Activated B cell treated with CpG ODN at 0.5 μM for 24 hours (primary cell): ENCODE measurements around the gene CYBA. TPM values are rescaled to one million over a fixed set of nuclear protein-coding genes. Genes with fewer than 3 reads are reported as not detected.
A peak's percentile ranks its signal among the peaks of the same experiment; 100 is the strongest.

Source experiments
- ATAC-seq: fragments of 200-7000 bp; cut with Tn5 transposase; one replicate; pipeline ENCODE4 v1.10.0; 2021; ENCODE audit warnings: low read depth, mild to moderate bottlenecking, moderate library complexity
- CTCF ChIA-PET: fragments of 350-600 bp; sonication (Branson Sonifier 250); formaldehyde crosslinking; loops from one replicate; lab custom pipeline; 2021; ENCODE audit warnings: antibody characterized with exemption; lab: Charles Lee
- POLR2A ChIA-PET: fragments of 350-600 bp; sonication (Branson Sonifier 250); formaldehyde crosslinking; loops from one replicate; lab custom pipeline; 2021; ENCODE audit warnings: antibody characterized with exemption; lab: Charles Lee
- DNase-seq: peaks from one replicate; pipeline ENCODE4 v3.0.0; 2022
- H3K27ac Mint-ChIP-seq: one replicate; pipeline ENCODE4 v1.8.0; 2020; ENCODE audit warnings: mixed read lengths
- H3K27me3 Mint-ChIP-seq: one replicate; pipeline ENCODE4 v1.8.0; 2021; ENCODE audit warnings: mixed read lengths
- H3K36me3 Mint-ChIP-seq: one replicate; pipeline ENCODE4 v1.8.0; 2021; ENCODE audit warnings: low read depth, mixed read lengths
- H3K4me1 Mint-ChIP-seq: one replicate; pipeline ENCODE4 v1.8.0; 2021; ENCODE audit warnings: mixed read lengths
- H3K4me3 Mint-ChIP-seq: one replicate; pipeline ENCODE4 v1.8.0; 2020; ENCODE audit warnings: mild to moderate bottlenecking, mixed read lengths
- H3K9me3 Mint-ChIP-seq: one replicate; pipeline ENCODE4 v1.8.0; 2020; ENCODE audit warnings: mixed read lengths
- intact Hi-C: fragments of 100-400 bp; cut with micrococcal nuclease; formaldehyde crosslinking; loops from one replicate; pipeline ENCODE4 v1.15.1; 2024
- total RNA-seq: library from RNA; stranded (reverse); gene quantifications from 2 replicates; pipeline ENCODE4 v1.2.3, GENCODE V29; 2022
- TF ChIP-seq, protein P1 (sequence below): fragments of 200-600 bp; IDR thresholded peaks from one replicate; pipeline ENCODE4 v1.8.0; 2022; ENCODE audit warnings: antibody characterized with exemption, mild to moderate bottlenecking

Gene CYBA
- total RNA-seq, 1 donor from 2014 or later, result 456 TPM

DNA sequence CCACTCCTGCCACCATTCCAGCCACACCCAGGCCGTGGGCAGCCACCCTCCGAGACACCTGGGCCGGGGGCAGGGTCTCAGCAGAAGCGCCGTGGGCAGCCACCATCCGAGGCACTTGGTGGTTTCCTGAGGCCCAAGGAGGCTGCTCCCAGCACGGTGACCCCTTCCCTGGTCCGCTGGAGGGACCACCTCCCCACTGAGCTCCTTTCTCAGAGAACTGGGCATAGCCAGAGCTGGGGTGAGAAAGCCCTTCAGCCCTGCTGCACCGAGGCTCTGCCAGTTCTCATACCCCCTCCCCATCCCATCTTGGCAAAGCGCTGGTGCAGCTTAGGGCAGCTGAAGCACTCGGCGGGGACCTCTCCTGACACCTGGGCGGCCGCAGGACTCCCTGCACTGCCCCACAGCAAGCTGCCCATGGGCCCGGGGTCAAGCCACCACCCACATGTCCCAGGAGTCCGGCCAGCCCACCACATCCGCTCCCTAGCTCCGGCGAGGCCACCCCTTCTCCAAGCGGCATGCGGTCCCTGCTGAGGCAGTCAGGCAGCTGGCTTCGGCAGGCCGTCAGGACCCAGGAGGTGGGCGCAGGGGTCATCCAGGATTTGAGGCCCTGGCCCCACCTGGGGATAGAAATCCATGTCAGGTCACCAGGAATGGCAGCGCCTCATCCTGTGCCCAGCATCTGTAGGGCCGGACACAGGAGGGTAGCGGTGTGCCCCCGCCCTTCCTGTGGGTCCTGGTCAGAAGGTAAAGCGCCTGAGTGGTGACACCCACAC lies 1.3 kb upstream of the CYBA start:
- POLR2A ChIA-PET, result interaction anchor here (0.5 to 6.4 kb wide), 11 partner anchors 9 to 872 kb away, joined by 3 to 102 read pairs (median 5); partner anchors contain the start of genes IL17C and MVD

DNA sequence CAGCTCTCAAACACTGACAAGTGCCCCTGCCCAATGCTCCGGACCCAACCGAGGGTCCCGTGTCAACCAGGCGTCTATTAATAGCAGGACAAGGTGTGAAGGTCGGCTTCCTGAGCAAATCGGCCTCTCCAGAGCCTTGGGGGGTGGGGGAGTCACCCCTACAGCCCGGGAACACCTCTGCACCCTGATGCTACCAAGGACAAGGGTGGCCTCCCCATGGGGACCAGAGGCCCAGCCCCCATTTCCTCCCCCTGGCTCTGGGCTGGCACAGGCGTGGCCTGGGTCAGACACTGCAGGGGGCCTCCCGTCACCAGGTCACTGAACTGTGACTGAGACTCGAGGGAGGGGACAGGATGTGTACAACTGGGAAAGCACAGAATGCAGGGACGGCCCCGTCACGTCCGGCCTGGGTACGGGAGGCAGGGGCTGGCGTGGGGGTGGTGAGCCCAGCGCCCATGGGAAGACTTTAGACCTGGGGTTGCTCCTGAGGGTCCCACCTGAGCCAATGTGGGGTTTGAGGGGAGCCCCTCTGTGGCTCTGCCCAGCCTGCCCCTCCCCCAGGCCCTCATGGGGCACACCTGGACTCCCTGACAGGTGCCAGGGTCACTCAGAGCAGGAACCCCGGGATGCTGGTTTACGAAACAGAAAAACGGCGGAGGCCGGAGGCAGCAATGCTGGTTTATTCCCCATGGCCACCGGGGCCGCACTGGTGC lies 579 bp upstream of the CYBA start:
- peak; percentile 93 for DNase-seq
- Mint-ChIP-seq H3K9me3 (no peaks in the 10 kb centered on the region), H3K27me3 (no peaks in the 10 kb centered on the region), H3K4me3 (peak overlapping the region; percentile 93), H3K36me3 (peaks cover 39% of the 10 kb centered on the region), H3K4me1 (peaks cover 44% of the 10 kb centered on the region), H3K27ac (peak overlapping the region; percentile 93)
- TF ChIP-seq, protein P1, sequence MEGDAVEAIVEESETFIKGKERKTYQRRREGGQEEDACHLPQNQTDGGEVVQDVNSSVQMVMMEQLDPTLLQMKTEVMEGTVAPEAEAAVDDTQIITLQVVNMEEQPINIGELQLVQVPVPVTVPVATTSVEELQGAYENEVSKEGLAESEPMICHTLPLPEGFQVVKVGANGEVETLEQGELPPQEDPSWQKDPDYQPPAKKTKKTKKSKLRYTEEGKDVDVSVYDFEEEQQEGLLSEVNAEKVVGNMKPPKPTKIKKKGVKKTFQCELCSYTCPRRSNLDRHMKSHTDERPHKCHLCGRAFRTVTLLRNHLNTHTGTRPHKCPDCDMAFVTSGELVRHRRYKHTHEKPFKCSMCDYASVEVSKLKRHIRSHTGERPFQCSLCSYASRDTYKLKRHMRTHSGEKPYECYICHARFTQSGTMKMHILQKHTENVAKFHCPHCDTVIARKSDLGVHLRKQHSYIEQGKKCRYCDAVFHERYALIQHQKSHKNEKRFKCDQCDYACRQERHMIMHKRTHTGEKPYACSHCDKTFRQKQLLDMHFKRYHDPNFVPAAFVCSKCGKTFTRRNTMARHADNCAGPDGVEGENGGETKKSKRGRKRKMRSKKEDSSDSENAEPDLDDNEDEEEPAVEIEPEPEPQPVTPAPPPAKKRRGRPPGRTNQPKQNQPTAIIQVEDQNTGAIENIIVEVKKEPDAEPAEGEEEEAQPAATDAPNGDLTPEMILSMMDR, result no peak
- peak; percentile 85 for ATAC-seq
- CTCF ChIA-PET, result interaction anchor here (0.8 to 1.2 kb wide), 2 partner anchors 18 to 57 kb away, joined by 3 read pairs; no protein-coding TSS in a partner anchor
- intact Hi-C loops, result loop anchor here (1.0 to 5.0 kb wide), 15 partner anchors 11 to 701 kb away; partner anchors contain the start of genes BANP, CDT1, CTU2 and GALNS
- POLR2A ChIA-PET, result interaction anchor here (0.6 to 6.4 kb wide), 13 partner anchors 9 to 205 kb away, joined by 3 to 102 read pairs (median 5); partner anchors contain the start of genes GALNS, IL17C, MVD and TRAPPC2L

More for the DNA sequence above, 1.3 kb upstream of the CYBA start:
- H3K9me3 Mint-ChIP-seq, result no peaks in the 10 kb centered on the region
- H3K4me3 Mint-ChIP-seq, result peak overlapping the region; percentile 93
- peaks cover 42% of the 10 kb centered on the region for H3K36me3 Mint-ChIP-seq
- DNase-seq, result no peak
- H3K4me1 Mint-ChIP-seq, result peaks cover 38% of the 10 kb centered on the region
- intact Hi-C loops, result loop anchor here (1.0 to 5.0 kb wide), 15 partner anchors 11 to 701 kb away; partner anchors contain the start of genes BANP, CDT1, CTU2 and GALNS
- no peak for ATAC-seq
- H3K27me3 Mint-ChIP-seq, result no peaks in the 10 kb centered on the region
- TF ChIP-seq, protein P1, result no peak
- H3K27ac Mint-ChIP-seq, result peak overlapping the region; percentile 93
- CTCF ChIA-PET, result interaction anchor here (0.8 to 1.2 kb wide), 2 partner anchors 19 to 57 kb away, joined by 3 read pairs; no protein-coding TSS in a partner anchor

DNA sequence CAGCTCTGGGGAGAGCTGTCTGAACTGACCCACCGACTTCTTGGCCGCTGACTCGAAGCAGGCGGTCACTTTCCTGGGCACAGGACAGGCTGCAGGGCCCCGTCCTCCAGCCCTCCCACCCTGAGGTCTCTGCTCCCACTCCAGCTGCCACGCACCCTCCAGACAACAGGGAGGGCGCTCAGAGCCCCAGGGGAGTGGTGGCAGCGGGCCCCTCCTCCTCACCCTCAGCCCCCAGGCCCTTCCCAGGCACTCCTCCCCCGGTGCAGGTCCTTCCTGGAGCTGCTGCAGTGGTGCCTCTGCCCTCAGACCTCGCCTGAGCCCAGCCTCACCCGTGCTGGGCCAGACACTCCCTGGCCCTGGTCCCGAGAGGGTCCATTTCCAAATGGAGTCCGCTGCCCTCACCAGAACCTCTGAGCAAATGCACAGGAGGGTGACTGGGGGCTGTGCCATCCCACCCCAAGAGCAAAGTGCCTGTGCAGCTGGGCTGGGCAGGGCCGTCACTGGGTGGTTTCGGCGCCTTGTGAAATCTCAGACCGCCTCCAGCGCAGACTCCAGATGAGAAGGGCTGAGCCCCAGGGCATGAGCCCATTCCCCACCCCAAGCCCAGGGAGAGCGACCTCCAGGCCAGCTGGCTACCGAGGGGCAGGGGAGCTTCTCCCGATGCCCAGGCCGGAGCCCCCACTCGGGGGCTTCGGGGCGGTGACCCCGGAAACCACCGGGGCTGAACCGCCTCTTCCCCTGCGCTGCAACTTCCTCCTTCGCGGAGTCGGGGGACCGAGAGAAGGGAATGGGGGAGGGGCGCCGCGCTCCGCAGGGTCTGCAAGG lies 717 bp downstream of the CYBA start:
- H3K4me3 Mint-ChIP-seq, result peak overlapping the region; percentile 93
- peaks cover 44% of the 10 kb centered on the region for H3K36me3 Mint-ChIP-seq
- DNase-seq (peak; percentile 66), ATAC-seq (peak; percentile 6)
- H3K27ac Mint-ChIP-seq, result peak overlapping the region; percentile 92
- intact Hi-C loops, result loop anchor here (2.0 to 5.0 kb wide), 4 partner anchors 153 to 699 kb away; partner anchors contain the start of genes BANP, CDT1, GALNS and TRAPPC2L
- H3K4me1 Mint-ChIP-seq, result peaks cover 57% of the 10 kb centered on the region
- no peaks in the 10 kb centered on the region for H3K27me3 Mint-ChIP-seq
- CTCF ChIA-PET, result interaction anchor here (1.4 kb wide), 1 partner anchor 35 kb away, joined by 5 read pairs; no protein-coding TSS in a partner anchor
- POLR2A ChIA-PET, result interaction anchor here (0.9 to 6.4 kb wide), 14 partner anchors 8 to 162 kb away, joined by 3 to 102 read pairs (median 6); partner anchors contain the start of genes APRT, IL17C, MVD and ZC3H18
- TF ChIP-seq, protein P1, result no peak
- H3K9me3 Mint-ChIP-seq, result no peaks in the 10 kb centered on the region

DNA sequence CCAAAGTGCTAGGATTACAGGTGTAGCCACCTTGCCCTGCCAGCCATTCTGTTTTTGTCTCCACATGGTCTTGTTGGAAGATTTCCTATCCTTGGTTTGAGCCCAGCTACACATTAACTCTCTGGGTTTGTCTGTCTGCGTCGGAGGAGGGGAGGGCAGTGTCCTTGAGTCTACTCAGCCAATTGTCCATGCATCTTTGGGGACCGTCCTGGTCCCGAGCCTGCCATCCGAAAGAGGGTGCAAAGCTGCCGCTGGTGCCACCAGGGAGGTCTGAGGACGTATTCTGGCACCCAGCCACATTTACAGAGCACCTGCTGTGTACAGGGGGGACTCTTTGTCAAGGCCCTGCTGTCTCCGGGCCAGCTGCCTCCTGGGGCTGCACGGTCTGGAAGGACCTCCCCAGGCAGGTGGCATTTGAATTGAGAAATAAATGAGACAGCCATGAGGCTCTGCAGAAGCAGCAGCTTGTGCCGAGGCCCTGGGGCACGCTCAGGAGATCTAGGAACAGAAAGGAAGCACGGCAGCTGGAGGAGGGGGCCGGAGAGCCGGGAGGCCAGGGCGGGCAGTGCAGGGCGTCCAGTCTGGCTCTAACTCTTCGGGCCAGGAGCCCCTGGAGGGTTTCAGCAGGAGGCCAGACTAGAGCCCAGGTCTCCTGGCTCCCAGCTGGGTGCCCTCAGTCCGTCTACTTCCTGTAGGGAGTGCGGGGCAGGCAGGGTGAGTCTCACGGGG lies 1.5 kb downstream of the CYBA start:
- Mint-ChIP-seq H3K36me3 (peaks cover 44% of the 10 kb centered on the region), H3K27ac (peak overlapping the region; percentile 92), H3K9me3 (no peaks in the 10 kb centered on the region), H3K4me3 (peak overlapping the region; percentile 93), H3K27me3 (no peaks in the 10 kb centered on the region), H3K4me1 (peaks cover 65% of the 10 kb centered on the region)
- intact Hi-C loops, result no loop called here
- ATAC-seq (no peak), DNase-seq (no peak)
- ChIA-PET POLR2A (interaction anchor here (0.6 to 6.4 kb wide), 17 partner anchors 9 to 773 kb away, joined by 3 to 102 read pairs (median 6); partner anchors contain the start of genes APRT, CTU2, IL17C and MVD), CTCF (interaction anchor here (1.0 to 1.4 kb wide), 2 partner anchors 13 to 36 kb away, joined by 3 to 5 read pairs; no protein-coding TSS in a partner anchor)
- TF ChIP-seq, protein P1, result no peak
